Measurements from ENCODE around the gene OLFML2B.

GRCh38 chr1:161989786-161990185 is 33.9 kb downstream of the OLFML2B start:
- TF ChIP-seq ZNF280C (tag by site-specific recombination; IDR thresholded peaks at IDR 0.05) (no peak), ZNF48 (tag by site-specific recombination; IDR thresholded peaks at IDR 0.05) (no peak), ZNF184 (tag by site-specific recombination; IDR thresholded peaks at IDR 0.05) (no peak), CTCF (tag by site-specific recombination; IDR thresholded peaks at IDR 0.05) (no peak), ZNF654 (tag by site-specific recombination; IDR thresholded peaks at IDR 0.05; ENCODE audit: low read depth) (no peak), ZBTB26 (tag by site-specific recombination; optimal IDR thresholded peaks at IDR 0.05) (no peak), ZNF423 (tag by site-specific recombination; IDR thresholded peaks at IDR 0.05) (no peak), MEIS1 (CRISPR knock-in tag; IDR thresholded peaks at IDR 0.05; ENCODE audit: borderline replicate concordance) (no peak), ZBTB20 (tag by site-specific recombination; IDR thresholded peaks at IDR 0.05) (no peak), REPIN1 (tag by site-specific recombination; IDR thresholded peaks at IDR 0.05; ENCODE audit: low read depth) (no peak), TSHZ1 (tag by site-specific recombination; IDR thresholded peaks at IDR 0.05; ENCODE audit: borderline replicate concordance) (no peak)

Data from HEK293 (cell line).